GM12878 (cell line): ENCODE measurements around the gene PDZRN4. TPM values are rescaled to one million over a fixed set of nuclear protein-coding genes. Genes with fewer than 3 reads are reported as not detected.

ENCODE experiments used
- ATAC-seq: fragments of 200-7000 bp; cut with Tn5 transposase; 3 replicates; pipeline ENCODE4 v1.9.1; 2020; ENCODE audit warnings: mild to moderate bottlenecking, moderate library complexity
- BruUV-seq: library from RNA; stranded (reverse); fragments of 400-500 nt; replicated peaks from 2 replicates; lab custom pipeline; 2021; lab: Mats Ljungman, UMichigan
- CTCF ChIA-PET: fragments of 300-600 bp; sonication (Branson Sonifier 250); formaldehyde crosslinking; extraction: SDS; loops from one replicate; lab custom pipeline; 2021; ENCODE audit warnings: inconsistent platforms; lab: Yijun Ruan, JAX
- POLR2A ChIA-PET: fragments of 350-600 bp; formaldehyde crosslinking; extraction: SDS; loops from one replicate; lab custom pipeline; 2021; ENCODE audit warnings: inconsistent platforms; lab: Charles Lee
- RAD21 ChIA-PET: fragments of 300-600 bp; sonication (Branson Sonifier 250); formaldehyde crosslinking; loops from one replicate; lab custom pipeline; 2023; ENCODE audit warnings: antibody characterized with exemption; ENCODE audit not compliant: unreplicated experiment; lab: Charles Lee
- SMC1A ChIA-PET: fragments of 300-600 bp; sonication (Branson Sonifier 250); formaldehyde crosslinking; loops from one replicate; lab custom pipeline; 2023; ENCODE audit not compliant: unreplicated experiment, uncharacterized antibody; lab: Charles Lee
- DNase-seq: peaks from one replicate; pipeline ENCODE4 v3.0.0-alpha.2; 2011; ENCODE audit warnings: low read depth, low spot score
- FAIRE-seq: peaks from 3 replicates; lab custom pipeline; 2011; peaks lifted over from hg19 to GRCh38; lab: Jason Lieb, UNC
- H2AFZ ChIP-seq: 2 replicates; pipeline ENCODE4 v1.6.0; 2011; ENCODE audit warnings: low read depth, low read length, control low read depth; ENCODE audit not compliant: control insufficient read depth
- H3K27ac ChIP-seq: 2 replicates; pipeline ENCODE4 v1.5.1; 2011; ENCODE audit warnings: control low read depth; ENCODE audit not compliant: control insufficient read depth, insufficient read depth
- H3K27me3 ChIP-seq, 2 experiments: replicated peaks in 1 of 2; 2 replicates each; pipeline versions ENCODE4 v1.6.0 to v1.6.1; 2011; ENCODE audit warnings: low read length in 1 of 2; ENCODE audit not compliant: control insufficient read depth in 2 of 2, insufficient read depth in 2 of 2
- H3K36me3 ChIP-seq, 2 experiments: 2 replicates each; pipeline ENCODE4 v1.5.1; 2011; ENCODE audit warnings: low read length in 1 of 2; ENCODE audit not compliant: control insufficient read depth in 2 of 2, insufficient read depth in 2 of 2
- H3K4me1 ChIP-seq: 2 replicates; pipeline ENCODE4 v1.6.1; 2011; ENCODE audit warnings: mild to moderate bottlenecking, low read length, moderate library complexity, mixed read lengths; ENCODE audit not compliant: control insufficient read depth, insufficient read depth
- H3K4me2 ChIP-seq: 2 replicates; pipeline ENCODE4 v1.6.0; 2011; ENCODE audit warnings: control low read depth; ENCODE audit not compliant: control insufficient read depth, insufficient read depth
- H3K4me3 ChIP-seq: fragments of 200-600 bp; sonication (generic); 2 replicates; pipeline ENCODE4 v1.5.1; 2016
- H3K79me2 ChIP-seq: 2 replicates; pipeline ENCODE4 v1.6.0; 2011; ENCODE audit warnings: low read length; ENCODE audit not compliant: control insufficient read depth, insufficient read depth
- H3K9ac ChIP-seq: 2 replicates; pipeline ENCODE4 v1.8.0; 2011; ENCODE audit warnings: low read length, control low read depth, mixed read lengths; ENCODE audit not compliant: control insufficient read depth, insufficient read depth
- H3K9me3 ChIP-seq: replicated peaks from 3 replicates; pipeline ENCODE4 v1.5.1; 2011; ENCODE audit warnings: mild to moderate bottlenecking, low read length; ENCODE audit not compliant: control insufficient read depth, insufficient read depth
- H4K20me1 ChIP-seq: 2 replicates; pipeline ENCODE4 v1.6.0; 2011; ENCODE audit not compliant: control insufficient read depth, insufficient read depth
- EGR1 ChIP-seq, 2 experiments: IDR thresholded peaks; 1 replicate in 1 of 2; 2 replicates in 1 of 2; pipeline ENCODE4 v1.6.1; 2011 to 2012; ENCODE audit warnings: low read depth in 2 of 2, low read length in 2 of 2, borderline replicate concordance in 1 of 2, mild to moderate bottlenecking in 1 of 2, moderate library complexity in 1 of 2
- PAX5 ChIP-seq: IDR thresholded peaks from 2 replicates; pipeline ENCODE4 v1.6.1; 2011; ENCODE audit warnings: low read depth, low read length, borderline replicate concordance
- RAD51 ChIP-seq: fragments of 450-650 bp; IDR thresholded peaks from 2 replicates; pipeline ENCODE4 v1.6.1; 2016; ENCODE audit warnings: moderate library complexity, mild to moderate bottlenecking, inconsistent platforms
- RCOR1 ChIP-seq: conservative IDR thresholded peaks from 2 replicates; pipeline ENCODE4 v1.6.1; 2012; ENCODE audit warnings: low read depth, low read length, improper control_type of control experiment
- RFX5 ChIP-seq: IDR thresholded peaks from 2 replicates; pipeline ENCODE4 v1.6.1; 2011; ENCODE audit warnings: low read depth, low read length, improper control_type of control experiment
- SIN3A ChIP-seq: IDR thresholded peaks from 2 replicates; pipeline ENCODE4 v1.6.1; 2012; ENCODE audit warnings: low read depth, low read length, improper control_type of control experiment
- SIX5 ChIP-seq: IDR thresholded peaks from 2 replicates; pipeline ENCODE4 v1.6.1; 2011; ENCODE audit warnings: mild to moderate bottlenecking, low read depth, low read length, moderate library complexity; ENCODE audit not compliant: severe bottlenecking
- SMAD5 ChIP-seq: IDR thresholded peaks from 2 replicates; pipeline ENCODE4 v1.6.1; 2016; ENCODE audit warnings: antibody characterized with exemption, low read depth
- WRNIP1 ChIP-seq: IDR thresholded peaks from 2 replicates; pipeline ENCODE4 v1.6.1; 2011; ENCODE audit warnings: low read depth, low read length, improper control_type of control experiment, borderline replicate concordance
- WGBS: methylation state at CpG from one replicate; pipeline ENCODE4 v1.1.6; 2016; ENCODE audit warnings: low lambda C conversion rate; ENCODE audit not compliant: insufficient replicate concordance, insufficient coverage; ENCODE audit errors: missing lambda C conversion rate; 5-methylcytosine and 5-hydroxymethylcytosine counted together
- in situ Hi-C: fragments of 300-500 bp; cut with MboI; formaldehyde crosslinking; loops from 9 replicates; pipeline ENCODE4 v1.14.3; 2018; ENCODE audit warnings: mixed read lengths
- intact Hi-C: fragments of 100-400 bp; cut with micrococcal nuclease; formaldehyde crosslinking; loops from one replicate; pipeline ENCODE4 v1.14.2; 2022; ENCODE audit not compliant: unreplicated experiment
- polyA plus RNA-seq, 11 experiments: library from polyadenylated mRNA; depleted of rRNA in 4 of 11; unstranded in 6 of 11; stranded (reverse) in 5 of 11; fragments of >200 nt; fragmentation: Nextera tagmentation in 4 of 11; fragmentation: Illumina TruSeq in 1 of 11; extraction: Ambion mirVana in 4 of 11; extraction: Trizol in 1 of 11; gene quantifications; 1 replicate in 1 of 11; 2 replicates in 10 of 11; pipeline versions ENCODE4 v1.2.1 to v1.2.3, GENCODE V29; 2011 to 2016; ENCODE audit warnings: inconsistent platforms in 2 of 11, missing spikeins in 2 of 11, low read depth in 1 of 11
- total RNA-seq, 4 experiments: library from RNA; depleted of rRNA in 3 of 4; stranded (reverse); fragments of >200 nt in 3 of 4; fragmentation: Illumina TruSeq in 1 of 4; extraction: Trizol in 1 of 4; gene quantifications; 2 replicates each; pipeline versions ENCODE4 v1.2.1 to v1.2.3, GENCODE V29; 2013 to 2021
- TF ChIP-seq, protein P1 (sequence below), 3 experiments: IDR thresholded peaks in 2 of 3; conservative IDR thresholded peaks in 1 of 3; 2 replicates each; pipeline ENCODE4 v1.5.1; 2011; ENCODE audit warnings: low read depth in 3 of 3, low read length in 3 of 3, mild to moderate bottlenecking in 3 of 3, control low read depth in 2 of 3, moderate library complexity in 2 of 3, inconsistent platforms in 1 of 3, mixed read lengths in 1 of 3; ENCODE audit not compliant: control insufficient read depth in 2 of 3, insufficient read depth in 1 of 3; ENCODE audit errors: extremely low read depth in 1 of 3
- TF ChIP-seq, protein P2 (sequence below): fragments of 450-650 bp; IDR thresholded peaks from 2 replicates; pipeline ENCODE4 v1.6.1; 2017; ENCODE audit warnings: mild to moderate bottlenecking
- TF ChIP-seq, protein P3 (sequence below): fragments of 450-650 bp; formaldehyde crosslinking; IDR thresholded peaks from 2 replicates; pipeline ENCODE4 v1.4.0; 2022; ENCODE audit warnings: mild to moderate bottlenecking, moderate library complexity
- TF ChIP-seq, protein P4 (sequence below): fragments of 450-650 bp; conservative IDR thresholded peaks from 2 replicates; pipeline ENCODE4 v1.6.1; 2017; ENCODE audit warnings: mild to moderate bottlenecking, moderate library complexity

Gene PDZRN4
- total and polyA plus RNA-seq, 10 of the 15 experiments (the other 5 are each of a cell fraction or from before 2014, with no cell fraction given): 0.03 TPM; not detected in 9

DNA sequence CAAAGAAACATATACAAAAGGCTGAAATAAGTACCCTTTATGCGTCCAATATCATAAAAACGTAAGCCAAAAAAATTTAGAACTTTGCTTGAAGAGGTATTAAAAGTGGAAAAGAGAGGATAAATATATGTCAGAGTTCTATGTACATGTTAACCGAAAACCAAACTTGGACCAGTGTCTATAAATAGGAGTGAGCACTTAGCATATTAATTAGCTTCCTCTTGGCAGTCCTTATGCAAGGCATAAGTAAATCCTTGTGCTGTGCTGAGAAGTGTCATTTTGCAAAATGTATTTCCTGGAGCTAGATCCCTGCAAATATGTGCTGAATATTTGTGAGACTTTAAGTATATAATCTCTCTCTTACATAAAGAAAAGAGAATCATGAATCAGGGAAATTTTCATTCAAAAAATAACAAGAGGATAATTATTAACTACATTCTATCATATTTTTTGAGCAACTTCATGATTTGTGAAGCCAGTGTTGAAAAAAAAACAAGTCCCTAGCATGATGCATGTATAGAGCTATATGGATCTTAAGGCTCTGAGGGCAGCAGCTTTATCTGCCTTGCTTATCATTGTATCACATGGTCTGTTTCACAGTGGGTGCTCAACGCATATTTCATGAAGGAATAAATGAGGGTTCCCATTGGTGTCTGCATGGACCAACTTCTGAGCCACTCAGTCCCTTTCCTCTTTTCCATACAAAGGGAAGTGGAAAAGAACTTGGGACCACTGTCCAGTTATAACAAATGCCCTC lies 326.1 kb downstream of the PDZRN4 start:
- DNase-seq (no peak), ATAC-seq (no peak), FAIRE-seq (peak; percentile 7)
- no peaks in the 10 kb centered on the region for H3K79me2 ChIP-seq
- no peak overlapping the region for H3K9ac ChIP-seq
- H3K27me3 ChIP-seq: no peaks in the 10 kb centered on the region
- intact Hi-C loops (loop anchor here (10.0 kb wide), 1 partner anchor 511 kb away; no protein-coding TSS in a partner anchor), in situ Hi-C loops (no loop called here)
- H3K36me3 ChIP-seq: no peaks in the 10 kb centered on the region
- ChIA-PET SMC1A (interaction anchor here (0.9 kb wide), 1 partner anchor 149 kb away, joined by 3 read pairs; no protein-coding TSS in a partner anchor), CTCF (no interaction called here), POLR2A (no interaction called here), RAD21 (no interaction called here)
- no peak overlapping the region for H3K27ac ChIP-seq
- no peaks in the 10 kb centered on the region for H3K4me1 ChIP-seq
- H4K20me1 ChIP-seq: no peaks in the 10 kb centered on the region
- no peak overlapping the region for H3K4me2 ChIP-seq
- no peak overlapping the region for H3K4me3 ChIP-seq
- no peaks in the 10 kb centered on the region for H3K9me3 ChIP-seq
- no TSS peak for BruUV-seq
- no peak overlapping the region for H2AFZ ChIP-seq
- 22% methylated on average over 4 of the region's 4 CpGs for WGBS
- no peak for TF ChIP-seq SIX5
- TF ChIP-seq RAD51: no peak
- TF ChIP-seq SIN3A: no peak
- no peak for TF ChIP-seq WRNIP1
- TF ChIP-seq, protein P1, sequence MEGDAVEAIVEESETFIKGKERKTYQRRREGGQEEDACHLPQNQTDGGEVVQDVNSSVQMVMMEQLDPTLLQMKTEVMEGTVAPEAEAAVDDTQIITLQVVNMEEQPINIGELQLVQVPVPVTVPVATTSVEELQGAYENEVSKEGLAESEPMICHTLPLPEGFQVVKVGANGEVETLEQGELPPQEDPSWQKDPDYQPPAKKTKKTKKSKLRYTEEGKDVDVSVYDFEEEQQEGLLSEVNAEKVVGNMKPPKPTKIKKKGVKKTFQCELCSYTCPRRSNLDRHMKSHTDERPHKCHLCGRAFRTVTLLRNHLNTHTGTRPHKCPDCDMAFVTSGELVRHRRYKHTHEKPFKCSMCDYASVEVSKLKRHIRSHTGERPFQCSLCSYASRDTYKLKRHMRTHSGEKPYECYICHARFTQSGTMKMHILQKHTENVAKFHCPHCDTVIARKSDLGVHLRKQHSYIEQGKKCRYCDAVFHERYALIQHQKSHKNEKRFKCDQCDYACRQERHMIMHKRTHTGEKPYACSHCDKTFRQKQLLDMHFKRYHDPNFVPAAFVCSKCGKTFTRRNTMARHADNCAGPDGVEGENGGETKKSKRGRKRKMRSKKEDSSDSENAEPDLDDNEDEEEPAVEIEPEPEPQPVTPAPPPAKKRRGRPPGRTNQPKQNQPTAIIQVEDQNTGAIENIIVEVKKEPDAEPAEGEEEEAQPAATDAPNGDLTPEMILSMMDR (IDR thresholded peaks at IDR 0.05 in 2 of 3, conservative IDR thresholded peaks at IDR 0.05 in 1 of 3; ENCODE audit: control insufficient read depth in 2 of 3, extremely low read depth in 1 of 3, insufficient read depth in 1 of 3, low read depth in 3 of 3, low read length in 3 of 3): no peak
- no peak for TF ChIP-seq RCOR1
- TF ChIP-seq SMAD5: no peak
- no peak for TF ChIP-seq RFX5
- TF ChIP-seq, protein P2, sequence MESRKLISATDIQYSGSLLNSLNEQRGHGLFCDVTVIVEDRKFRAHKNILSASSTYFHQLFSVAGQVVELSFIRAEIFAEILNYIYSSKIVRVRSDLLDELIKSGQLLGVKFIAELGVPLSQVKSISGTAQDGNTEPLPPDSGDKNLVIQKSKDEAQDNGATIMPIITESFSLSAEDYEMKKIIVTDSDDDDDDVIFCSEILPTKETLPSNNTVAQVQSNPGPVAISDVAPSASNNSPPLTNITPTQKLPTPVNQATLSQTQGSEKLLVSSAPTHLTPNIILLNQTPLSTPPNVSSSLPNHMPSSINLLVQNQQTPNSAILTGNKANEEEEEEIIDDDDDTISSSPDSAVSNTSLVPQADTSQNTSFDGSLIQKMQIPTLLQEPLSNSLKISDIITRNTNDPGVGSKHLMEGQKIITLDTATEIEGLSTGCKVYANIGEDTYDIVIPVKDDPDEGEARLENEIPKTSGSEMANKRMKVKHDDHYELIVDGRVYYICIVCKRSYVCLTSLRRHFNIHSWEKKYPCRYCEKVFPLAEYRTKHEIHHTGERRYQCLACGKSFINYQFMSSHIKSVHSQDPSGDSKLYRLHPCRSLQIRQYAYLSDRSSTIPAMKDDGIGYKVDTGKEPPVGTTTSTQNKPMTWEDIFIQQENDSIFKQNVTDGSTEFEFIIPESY: no peak
- no peak for TF ChIP-seq PAX5
- TF ChIP-seq, protein P3, sequence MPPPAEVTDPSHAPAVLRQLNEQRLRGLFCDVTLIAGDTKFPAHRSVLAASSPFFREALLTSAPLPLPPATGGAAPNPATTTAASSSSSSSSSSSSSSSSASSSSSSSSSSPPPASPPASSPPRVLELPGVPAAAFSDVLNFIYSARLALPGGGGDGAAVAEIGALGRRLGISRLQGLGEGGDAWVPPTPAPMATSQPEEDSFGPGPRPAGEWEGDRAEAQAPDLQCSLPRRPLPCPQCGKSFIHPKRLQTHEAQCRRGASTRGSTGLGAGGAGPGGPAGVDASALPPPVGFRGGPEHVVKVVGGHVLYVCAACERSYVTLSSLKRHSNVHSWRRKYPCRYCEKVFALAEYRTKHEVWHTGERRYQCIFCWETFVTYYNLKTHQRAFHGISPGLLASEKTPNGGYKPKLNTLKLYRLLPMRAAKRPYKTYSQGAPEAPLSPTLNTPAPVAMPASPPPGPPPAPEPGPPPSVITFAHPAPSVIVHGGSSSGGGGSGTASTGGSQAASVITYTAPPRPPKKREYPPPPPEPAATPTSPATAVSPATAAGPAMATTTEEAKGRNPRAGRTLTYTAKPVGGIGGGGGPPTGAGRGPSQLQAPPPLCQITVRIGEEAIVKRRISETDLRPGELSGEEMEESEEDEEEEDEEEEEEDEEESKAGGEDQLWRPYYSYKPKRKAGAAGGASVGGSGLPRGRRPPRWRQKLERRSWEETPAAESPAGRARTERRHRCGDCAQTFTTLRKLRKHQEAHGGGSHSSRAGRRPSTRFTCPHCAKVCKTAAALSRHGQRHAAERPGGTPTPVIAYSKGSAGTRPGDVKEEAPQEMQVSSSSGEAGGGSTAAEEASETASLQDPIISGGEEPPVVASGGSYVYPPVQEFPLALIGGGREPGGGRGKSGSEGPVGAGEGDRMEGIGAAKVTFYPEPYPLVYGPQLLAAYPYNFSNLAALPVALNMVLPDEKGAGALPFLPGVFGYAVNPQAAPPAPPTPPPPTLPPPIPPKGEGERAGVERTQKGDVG (CRISPR knock-in tag): no peak
- TF ChIP-seq, protein P4, sequence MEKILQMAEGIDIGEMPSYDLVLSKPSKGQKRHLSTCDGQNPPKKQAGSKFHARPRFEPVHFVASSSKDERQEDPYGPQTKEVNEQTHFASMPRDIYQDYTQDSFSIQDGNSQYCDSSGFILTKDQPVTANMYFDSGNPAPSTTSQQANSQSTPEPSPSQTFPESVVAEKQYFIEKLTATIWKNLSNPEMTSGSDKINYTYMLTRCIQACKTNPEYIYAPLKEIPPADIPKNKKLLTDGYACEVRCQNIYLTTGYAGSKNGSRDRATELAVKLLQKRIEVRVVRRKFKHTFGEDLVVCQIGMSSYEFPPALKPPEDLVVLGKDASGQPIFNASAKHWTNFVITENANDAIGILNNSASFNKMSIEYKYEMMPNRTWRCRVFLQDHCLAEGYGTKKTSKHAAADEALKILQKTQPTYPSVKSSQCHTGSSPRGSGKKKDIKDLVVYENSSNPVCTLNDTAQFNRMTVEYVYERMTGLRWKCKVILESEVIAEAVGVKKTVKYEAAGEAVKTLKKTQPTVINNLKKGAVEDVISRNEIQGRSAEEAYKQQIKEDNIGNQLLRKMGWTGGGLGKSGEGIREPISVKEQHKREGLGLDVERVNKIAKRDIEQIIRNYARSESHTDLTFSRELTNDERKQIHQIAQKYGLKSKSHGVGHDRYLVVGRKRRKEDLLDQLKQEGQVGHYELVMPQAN: no peak
- TF ChIP-seq EGR1 (IDR thresholded peaks at IDR 0.05; ENCODE audit: borderline replicate concordance in 1 of 2, low read depth in 2 of 2, low read length in 2 of 2): no peak
